Measurements from ENCODE around the gene ARHGEF25.
A peak's percentile ranks its signal among the peaks of the same experiment; 100 is the strongest.
"Not testable (repeated sequence)": the region's sequence is repeated elsewhere in the genome, so short reads cannot be mapped to it uniquely, and the experiment has no call there.

The ARHGEF25 gene

DNA sequence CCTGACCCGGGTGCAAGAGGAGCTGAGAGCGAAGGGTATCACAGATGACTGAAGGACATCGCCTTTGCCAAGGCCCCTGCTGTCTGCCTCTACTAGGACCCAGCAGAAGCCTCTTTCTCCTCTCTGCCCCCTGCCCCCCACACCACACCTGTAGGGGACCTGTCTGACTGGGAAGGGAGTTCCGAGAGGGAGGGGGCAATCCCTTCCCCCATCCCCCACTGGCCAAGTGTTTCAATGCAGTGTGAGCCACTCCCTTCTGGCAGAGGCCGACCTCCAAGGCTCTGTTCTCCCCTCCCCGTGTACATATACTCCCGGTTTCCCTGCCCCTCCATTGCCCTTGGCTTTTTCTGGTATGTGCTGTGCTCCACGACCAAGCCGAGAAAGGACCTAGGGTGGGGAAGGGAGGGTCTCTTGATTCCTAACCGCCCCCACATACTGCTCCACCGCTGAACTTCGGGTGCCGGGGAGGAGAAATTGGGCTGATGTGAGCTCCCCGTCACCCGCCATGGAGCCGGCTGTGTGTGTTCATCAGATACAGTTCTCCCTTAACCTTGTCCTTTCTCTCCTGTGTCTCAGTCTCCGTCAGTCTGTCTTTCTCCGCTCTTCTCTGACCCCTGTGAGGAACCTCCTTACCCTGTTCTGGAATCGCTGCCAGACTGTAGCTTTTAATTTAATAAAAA is 2.0 kb upstream of the ARHGEF25 start:
- DNase-seq (ENCODE audit: low spot score), result no peak

DNA sequence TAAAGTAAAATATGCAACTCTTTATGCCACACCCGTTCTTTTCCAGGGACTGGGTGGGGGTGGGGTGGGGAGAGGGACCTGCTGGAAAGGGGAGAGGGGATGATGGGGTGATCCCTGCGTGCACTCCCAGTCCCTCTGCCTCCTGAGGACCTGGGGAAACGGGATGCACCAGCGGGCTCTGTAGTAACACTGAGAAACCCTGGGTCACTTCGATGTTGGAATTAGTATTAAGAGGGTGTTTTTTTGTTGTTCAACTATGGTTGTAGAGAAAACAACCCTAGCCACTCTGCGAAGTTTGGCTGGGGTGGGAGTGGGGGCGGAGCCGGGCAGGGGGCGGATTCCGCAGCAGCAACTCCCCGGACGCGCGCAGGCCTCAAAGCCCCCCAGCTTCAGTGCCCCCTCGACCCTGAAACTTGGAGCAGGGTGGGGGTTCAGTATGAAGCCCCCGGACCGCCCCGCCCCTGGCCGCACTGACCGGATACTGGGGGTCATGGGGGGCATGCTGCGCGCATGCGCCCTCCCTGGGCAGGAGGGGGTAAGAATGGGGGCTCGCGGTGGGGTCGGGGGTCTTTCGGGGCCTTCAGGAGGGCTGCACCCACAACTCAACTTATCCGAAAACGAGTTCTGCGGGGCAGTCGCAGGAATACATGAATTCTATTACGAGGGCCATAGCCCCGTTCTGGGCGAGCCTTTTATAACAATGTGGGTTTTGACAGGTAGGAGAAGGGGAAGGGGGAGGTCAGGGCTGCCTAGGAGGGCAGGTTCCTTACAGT is 1.3 kb upstream of the ARHGEF25 start:
- DNase-seq (ENCODE audit: low spot score), result no peak

DNA sequence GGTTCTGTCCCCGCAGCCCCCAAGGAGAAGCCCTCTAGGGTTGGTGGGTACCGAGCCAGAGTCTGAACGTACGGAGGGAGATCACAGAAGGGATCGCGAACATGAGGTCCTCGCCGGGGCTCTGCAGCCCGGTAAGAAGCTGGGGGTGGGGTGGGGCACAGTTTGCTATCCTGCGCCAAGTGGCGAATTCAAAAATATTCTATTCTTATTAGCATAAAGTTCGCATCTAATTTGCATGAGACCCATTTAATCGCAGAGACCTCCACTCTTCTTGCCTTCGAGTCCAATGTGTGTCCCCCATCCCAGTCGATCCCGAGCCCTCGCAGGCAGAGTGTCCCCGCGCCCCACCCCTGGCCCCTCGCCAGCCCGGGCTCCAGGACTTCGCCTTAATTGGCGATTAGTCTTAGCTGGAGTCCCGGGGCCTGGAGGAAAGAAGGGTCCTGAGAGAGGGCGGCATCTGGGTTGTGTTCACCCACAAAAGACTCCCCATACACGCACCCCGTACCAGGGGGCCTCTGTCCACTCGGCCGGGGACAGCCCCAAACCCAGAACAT is 604 bp upstream of the ARHGEF25 start:
- no peak for DNase-seq (ENCODE audit: low spot score)

DNA sequence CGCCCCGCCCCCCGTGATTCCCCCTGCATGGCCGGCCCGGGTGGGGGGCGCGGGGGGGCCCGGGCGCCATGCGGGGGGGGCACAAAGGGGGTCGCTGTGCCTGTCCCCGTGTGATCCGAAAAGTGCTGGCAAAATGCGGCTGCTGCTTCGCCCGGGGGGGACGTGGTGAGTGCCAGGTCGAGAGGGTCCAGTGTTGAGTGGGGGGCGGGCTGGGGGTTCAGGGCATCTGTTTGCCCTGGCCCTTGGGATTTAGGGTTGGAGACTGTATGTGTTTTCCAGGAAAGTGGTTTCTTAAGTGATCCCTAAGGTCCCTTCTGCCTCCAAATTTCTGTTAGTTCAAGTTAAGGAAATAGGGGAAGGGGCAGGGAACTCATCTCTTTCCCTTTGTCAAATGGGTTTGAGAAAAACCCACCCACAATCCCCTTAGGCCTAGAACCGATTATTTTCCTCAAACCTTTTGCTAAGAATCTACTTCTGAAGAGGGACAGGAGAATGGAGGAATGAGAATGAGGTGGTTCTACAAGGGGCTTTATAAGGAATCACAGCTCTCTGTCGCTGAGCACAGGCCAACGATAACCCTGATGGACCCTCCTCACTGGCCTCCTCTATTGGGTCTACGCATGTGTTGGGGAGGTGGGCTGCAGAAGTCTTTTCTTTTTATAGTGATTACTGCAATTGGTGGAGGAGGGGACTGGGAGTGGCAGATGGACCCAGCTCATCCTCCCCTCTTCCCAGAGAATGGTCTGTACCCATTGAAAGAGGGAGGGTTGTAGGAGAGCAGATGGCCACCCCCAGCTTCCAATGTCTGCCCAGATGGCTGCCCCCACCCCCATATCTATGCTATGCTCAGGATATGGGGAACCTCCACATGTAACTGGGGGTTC is 834 bp downstream of the ARHGEF25 start:
- no peak for DNase-seq (ENCODE audit: low spot score)

DNA sequence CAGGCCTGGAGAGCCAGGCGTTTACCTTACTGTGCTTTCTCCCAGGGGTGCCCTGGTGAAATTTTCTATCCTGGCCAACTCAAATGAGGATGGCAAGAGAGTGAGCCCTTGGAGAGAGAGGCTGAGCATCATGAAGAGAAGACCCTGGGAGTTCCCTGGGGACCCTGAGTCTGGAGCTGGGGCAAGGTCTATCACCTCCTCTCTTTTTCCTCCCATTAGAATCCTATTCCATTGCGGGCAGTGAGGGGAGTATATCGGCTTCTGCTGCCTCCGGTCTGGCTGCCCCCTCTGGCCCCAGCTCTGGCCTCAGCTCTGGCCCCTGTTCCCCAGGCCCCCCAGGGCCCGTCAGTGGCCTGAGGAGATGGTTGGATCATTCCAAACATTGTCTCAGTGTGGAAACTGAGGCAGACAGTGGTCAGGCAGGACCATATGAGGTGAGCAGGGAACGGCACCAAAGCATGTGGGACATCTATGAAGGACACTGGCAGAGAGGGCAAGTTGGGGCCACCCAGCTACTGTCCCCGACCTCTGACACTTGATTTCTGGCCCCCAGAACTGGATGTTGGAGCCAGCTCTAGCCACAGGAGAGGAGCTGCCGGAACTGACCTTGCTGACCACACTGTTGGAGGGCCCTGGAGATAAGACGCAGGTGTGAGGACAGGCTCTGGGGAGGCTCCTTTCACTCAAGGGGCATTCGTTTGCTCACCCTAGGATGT is 1.6 kb downstream of the ARHGEF25 start:
- DNase-seq (ENCODE audit: low spot score), result no peak

DNA sequence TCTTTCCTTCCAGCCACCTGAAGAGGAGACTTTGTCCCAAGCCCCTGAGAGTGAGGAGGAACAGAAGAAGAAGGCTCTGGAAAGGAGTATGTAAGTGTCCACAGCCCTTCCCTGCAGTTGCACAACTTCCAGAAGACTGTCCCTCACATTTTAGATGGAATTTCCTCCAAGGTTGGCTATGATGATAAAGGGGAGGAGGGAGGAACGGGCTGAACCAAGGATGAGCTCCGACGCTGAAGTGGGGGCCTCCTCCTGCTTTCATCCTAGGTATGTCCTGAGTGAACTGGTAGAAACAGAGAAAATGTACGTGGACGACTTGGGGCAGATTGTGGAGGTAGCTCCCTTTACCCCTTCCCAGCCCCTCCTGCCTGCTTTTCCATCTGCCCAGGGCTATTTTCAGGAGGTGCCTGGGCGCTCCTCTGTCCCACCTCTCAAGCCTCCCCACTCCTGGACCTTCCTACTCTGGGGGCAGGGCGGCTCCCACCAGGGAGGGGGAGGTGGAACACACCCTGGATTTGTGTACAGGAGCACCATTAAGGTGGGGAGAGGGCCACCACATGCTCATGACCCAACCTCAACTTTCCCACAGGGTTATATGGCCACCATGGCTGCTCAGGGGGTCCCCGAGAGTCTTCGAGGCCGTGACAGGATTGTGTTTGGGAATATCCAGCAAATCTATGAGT is 2.3 kb downstream of the ARHGEF25 start:
- no peak for DNase-seq (ENCODE audit: low spot score)

DNA sequence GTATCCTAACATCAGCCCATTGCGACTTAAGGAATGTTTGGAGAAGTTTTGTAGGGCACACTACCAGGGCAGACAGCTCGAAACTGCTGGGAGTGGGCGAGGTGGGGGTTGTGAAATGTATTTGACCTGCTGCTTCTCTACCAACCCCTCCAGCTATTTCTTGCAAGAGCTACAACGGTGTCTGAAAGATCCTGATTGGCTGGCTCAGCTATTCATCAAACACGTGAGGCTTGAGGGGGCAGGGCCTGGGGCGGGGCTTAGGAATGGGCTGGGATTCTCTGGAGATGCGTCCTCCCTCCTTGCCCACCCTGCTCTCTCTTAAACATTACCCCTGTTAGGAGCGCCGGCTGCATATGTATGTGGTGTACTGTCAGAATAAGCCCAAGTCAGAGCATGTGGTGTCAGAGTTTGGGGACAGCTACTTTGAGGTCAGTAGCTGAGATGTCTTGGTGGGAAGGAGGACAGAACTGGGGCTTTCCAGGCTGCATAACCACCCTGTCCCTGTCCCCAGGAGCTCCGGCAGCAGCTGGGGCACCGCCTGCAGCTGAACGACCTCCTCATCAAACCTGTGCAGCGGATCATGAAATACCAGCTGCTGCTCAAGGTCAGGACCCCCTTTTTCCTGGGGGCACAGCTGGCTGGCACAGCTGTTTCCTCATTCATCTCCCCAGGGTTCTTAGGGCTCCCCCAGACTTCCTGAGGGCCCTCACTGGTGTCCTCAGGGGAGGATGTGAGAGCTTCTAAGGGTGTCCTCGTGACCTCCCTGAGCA is 3.1 kb downstream of the ARHGEF25 start:
- DNase-seq (ENCODE audit: low spot score), result no peak

DNA sequence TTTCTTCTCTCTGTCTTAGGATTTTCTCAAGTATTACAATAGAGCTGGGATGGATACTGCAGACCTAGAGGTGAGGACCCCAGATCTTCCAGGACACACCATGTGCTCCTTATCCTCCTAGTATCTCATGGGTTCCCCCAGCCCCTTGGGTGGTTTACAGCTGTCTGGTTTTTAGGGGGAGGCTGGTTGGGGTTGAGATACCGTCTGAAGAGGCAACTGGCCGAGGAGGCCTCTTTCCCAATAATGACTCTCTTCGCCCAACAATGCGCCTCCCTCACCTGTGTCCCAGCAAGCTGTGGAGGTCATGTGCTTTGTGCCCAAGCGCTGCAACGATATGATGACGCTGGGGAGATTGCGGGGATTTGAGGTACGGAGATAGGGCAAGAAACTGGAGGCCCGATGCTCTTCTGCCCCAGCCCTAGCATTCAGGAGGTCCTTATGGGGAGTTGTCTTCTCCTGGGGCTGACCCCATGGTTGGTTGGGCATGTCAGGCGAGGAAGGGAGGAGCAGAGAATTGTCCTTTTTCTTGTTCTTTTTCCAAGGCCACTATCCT is 3.8 kb downstream of the ARHGEF25 start:
- DNase-seq (ENCODE audit: low spot score), result no peak

DNA sequence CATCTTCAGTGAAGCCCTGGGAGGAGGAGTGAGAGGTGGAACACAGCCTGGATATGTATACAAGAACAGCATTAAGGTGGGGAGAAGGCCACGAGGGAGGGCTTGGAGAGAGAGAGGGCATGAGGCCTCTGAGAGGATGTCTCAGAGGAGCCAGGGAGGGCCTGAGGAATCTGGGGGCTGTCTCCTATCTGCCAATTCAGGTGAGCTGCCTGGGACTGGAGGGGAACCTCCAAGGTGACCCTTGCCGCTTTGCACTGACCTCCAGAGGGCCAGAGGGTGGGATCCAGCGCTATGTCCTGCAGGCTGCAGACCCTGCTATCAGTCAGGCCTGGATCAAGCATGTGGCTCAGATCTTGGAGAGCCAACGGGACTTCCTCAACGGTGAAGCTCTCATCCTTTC is 4.4 kb downstream of the ARHGEF25 start:
- no peak for DNase-seq (ENCODE audit: low spot score)

DNA sequence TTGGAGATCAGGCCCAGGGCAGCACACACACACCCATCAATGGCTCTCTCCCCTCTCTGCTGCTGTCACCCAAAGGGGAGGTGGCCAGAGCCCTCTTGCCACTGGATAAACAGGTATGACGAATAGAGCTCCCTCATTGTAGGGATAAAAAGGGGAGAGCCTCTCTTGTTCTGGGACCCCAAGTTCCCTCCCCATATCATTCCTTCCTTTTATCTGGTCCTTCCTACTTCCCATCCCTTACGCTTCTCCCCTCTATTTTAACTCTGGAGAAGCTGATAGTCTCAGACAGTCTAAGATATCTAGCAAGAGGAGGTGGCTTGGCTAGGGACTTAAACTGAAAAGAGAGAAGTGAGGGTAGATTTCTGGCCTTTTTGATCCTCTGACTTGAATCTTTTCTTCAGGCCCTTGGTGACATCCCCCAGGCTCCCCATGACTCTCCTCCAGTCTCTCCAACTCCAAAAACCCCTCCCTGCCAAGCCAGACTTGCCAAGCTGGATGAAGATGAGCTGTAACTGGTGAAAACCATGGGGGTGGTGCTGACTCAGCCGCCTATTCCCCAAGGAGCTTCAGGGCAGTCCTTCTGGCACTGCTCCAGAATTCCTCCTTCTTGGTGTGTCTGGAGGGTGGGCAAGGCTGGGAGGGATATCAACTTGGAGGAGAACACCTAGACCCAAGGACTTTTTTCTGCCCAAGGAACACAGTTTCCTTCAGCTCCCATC is 5.3 kb downstream of the ARHGEF25 start:
- DNase-seq (ENCODE audit: low spot score), result peak; percentile 26

DNA sequence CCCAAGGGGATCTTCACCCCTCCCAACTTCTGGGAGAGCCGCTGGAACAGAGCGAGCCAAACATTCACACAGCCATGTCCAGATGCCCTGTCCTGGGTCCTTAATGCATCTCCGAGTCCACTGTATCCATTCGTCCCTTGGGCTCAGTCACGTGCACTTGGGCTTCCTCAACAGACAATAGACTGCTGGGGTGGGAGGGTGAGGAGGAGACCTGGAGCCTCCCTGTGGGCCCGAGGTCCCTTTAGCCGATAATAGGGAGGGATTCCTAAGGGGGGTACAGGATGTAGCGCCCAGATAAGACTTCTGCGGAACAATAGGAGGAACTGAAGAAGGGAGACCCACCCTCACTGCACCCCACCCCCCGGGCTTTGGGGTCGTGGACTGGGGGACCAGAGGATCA is 6.7 kb downstream of the ARHGEF25 start:
- no peak for DNase-seq (ENCODE audit: low spot score)

DNA sequence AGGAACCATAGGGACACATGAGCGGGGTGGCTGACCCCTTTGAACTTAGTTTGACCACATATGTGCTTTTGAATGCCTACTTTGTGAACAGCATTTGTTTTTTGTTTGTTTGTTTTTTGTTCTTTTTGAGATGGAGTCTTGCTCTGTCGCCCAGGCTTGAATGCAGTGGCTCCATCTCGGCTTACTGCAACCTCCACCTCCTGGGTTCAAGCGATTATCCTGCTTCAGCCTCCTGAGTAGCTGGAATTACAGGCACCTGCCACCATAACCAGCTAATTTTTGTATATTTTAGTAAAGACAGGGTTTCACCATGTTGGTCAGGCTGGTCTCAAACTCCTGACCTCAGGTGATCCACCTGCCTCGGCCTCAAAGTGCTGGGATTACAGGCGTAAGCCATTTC is 7.2 kb downstream of the ARHGEF25 start:
- not testable (repeated sequence) for DNase-seq (ENCODE audit: low spot score)

DNA sequence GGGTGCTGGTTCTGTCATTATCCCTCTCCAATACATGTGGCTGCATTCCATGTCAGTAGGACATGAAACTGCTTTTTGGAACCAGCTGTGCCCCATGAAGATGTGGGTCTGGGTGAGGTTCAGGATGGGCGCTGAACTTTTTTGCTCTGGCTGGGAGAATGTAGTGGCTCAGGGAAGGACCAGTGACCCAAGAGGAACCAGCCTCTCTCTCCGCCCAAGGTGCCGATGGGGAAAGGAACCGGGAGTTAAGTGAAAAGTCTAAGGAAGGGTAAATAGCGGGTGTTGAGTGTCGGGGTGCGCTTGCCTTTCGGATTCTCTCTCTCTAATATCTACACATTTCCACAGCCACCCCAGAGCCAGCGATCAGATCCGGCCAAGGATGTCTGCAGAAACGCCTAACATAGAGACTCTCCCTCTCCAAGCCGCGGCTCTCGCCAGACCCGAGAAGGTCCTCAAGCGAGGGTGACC is 7.8 kb downstream of the ARHGEF25 start:
- DNase-seq (ENCODE audit: low spot score), result no peak

DNA sequence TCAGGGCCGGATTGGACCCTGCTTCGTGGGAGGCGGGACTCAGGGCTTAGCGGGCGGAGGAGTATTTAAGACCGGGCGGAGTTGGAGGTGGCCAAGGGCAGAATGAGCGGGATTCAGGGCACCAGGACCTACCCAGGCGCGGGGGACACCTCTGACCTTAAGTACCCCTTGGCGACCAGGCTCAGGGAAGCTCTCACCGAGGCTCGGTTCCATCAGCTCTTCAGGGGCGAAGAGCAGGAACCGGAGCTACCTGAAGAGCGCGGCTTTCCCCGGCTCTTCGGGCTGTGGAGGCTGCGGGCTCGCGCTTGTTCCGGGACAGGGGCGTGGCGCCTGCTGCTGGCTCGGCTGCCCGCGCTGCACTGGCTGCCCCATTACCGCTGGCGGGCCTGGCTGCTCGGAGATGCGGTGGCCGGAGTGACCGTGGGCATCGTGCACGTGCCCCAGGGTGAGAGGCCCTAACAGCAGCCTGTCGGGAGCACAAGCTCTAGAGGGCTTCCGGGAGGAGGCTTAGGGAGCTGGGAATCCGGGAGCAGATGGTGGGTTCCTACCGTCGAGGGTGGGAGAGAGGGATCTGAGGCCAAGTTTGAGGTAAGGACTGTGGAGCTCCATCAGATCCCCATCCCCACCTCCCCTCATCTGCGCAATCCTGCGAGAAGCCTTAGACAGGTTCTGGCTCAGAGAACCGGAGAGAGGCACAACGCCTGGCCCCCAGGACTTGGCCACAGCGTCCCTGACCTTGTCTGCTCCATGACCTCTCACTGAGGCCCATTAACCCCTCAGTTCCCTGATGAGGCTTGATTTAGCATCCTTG is 8.4 kb downstream of the ARHGEF25 start:
- DNase-seq (ENCODE audit: low spot score), result no peak

DNA sequence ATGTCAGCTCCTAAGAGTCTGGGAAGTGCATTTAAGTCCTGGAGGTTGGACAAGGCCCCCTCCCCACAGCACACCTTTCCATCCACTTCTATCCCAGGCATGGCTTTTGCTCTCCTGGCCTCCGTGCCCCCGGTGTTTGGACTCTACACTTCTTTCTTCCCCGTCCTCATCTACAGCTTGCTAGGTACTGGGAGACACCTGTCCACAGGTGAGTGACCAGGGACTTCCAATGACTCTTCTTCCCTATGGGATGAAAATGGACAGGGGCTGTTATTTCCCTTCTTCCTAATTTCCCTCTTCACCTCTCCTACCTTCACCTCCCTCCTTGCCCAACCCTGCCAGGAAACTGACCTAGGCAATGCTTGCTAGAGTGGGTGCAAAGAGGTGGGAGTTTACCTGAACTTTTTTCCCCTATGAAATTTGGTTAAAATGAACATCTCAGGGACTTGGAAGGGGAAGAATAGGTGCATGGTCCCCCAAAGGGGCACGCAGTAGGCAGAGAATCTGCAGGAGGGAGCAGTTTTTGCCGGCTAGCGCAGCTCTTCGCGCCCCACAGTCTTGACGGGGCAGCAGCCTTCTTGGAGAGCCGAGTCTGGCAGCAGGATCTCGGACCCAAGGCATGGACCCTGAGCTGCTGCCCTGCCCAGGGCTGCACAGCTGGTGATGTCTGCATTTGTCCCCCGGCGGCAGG is 9.2 kb downstream of the ARHGEF25 start:
- no peak for DNase-seq (ENCODE audit: low spot score)

DNA sequence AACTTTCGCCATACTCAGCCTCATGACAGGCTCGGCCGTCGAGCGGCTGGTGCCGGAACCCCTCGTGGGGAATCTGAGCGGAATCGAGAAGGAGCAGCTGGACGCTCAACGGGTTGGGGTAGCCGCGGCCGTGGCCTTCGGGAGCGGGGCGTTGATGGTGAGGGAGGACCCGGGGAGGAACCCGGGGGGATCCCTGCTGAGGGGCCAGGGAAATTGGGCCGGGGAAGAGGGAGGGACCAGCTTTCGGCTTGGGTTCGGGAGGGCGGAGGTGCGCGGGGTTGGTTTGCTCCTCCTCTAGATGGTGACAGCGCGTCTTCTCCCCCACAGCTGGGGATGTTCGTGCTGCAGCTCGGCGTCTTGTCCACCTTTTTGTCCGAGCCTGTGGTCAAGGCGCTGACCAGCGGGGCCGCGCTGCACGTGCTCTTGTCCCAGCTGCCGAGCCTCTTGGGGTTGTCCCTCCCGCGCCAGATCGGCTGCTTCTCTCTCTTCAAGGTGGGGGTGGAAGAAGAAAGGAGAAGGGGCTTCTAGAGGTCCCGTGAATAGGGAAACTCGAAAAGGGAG is 9.8 kb downstream of the ARHGEF25 start:
- DNase-seq (ENCODE audit: low spot score), result no peak

DNA sequence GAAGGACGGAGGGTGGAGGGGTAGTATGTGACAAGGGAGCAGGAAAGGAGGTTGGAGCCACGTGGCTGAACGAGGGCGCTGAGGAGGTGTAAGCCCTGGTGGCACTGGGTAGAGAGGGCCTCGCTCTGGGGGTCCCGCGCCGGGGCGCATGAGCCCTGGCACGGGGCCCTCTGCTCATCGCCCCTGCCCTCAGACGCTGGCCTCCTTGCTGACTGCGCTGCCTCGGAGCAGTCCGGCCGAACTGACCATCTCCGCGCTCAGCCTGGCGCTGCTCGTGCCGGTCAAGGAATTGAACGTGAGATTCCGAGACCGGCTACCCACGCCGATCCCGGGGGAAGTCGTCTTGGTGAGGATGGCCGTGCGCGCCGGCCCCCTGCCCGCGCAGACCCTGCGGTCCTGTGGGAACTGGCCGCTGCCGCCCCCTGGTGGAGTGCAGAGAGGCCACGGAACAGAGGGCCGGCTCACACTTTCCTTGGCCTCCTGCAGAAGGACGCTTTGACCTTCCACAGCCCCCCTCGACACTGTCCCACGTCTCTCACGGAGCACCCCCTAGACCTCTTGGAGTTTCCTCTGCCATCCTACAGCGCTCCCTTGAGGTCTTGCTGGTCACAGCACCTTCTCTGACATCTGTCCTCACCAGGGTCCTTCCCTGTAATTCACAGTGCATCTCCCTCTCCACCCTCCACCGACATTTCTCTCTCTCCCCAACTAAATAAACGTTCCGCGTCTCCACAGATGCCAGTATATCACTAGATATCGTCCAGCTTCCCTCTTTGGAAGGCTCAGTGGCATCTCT is 10.5 kb downstream of the ARHGEF25 start:
- DNase-seq (ENCODE audit: low spot score), result no peak

Measured in RKO (cell line).